IPS-11a (cell line): ENCODE data around the gene RPN2.

Experiments
- H3K4me3 ChIP-seq: one replicate; pipeline ENCODE4 v1.5.1; 2013; ENCODE audit warnings: low read depth, low read length, control low read depth

RPN2 gene

GRCh38 chr20:37262505-37262904, 83.4 kb downstream of the RPN2 start:
- H3K4me3 ChIP-seq = no peak overlapping the region

- H3K4me3 ChIP-seq = no peak overlapping the region
Measured at GRCh38 chr20:37263686-37264085, 84.6 kb downstream of the RPN2 start.

DNA sequence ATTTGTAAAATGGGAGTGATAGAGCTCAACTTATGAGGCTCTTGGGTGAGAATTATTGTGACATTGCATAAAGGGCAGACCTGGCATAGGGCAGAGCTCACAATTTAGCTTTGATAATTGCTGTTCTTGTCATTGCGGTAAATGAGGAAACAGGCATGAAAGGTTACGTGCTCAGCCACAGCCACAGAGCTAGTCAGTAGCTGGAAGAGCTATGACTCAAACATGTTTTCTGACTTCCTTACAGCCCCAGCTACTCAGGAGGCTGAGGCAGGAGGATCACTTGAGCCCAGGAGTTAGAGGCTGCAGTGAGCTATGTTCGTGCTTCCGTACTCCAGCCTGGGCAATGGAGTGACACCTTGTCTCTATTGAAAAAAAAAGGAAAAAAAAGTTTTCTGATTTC, 86.0 kb downstream of the RPN2 start:
- H3K4me3 ChIP-seq = no peak overlapping the region

GRCh38 chr20:37266940-37267666, 88.0 kb downstream of the RPN2 start:
- H3K4me3 ChIP-seq = no peak overlapping the region

- H3K4me3 ChIP-seq = no peak overlapping the region
Measured at GRCh38 chr20:37267667-37268313, 88.7 kb downstream of the RPN2 start.

- no peak overlapping the region for H3K4me3 ChIP-seq
Measured at GRCh38 chr20:37270576-37271420, 91.7 kb downstream of the RPN2 start.

DNA sequence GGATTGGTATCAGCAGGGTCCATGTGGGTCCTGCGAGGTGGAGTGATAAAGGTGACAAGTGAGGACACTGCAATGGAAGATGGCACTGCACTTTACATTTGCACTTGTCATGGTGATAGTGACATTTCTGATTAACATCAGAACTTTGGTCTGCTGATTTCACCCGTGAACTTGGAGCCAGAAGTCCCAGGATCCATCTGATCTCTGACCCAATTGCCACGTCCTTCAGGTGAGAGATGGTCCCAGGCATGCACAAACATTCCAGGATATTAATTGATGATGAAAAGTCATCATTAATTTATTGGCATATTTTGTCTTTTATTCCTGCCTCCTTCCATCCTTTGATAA, 92.3 kb downstream of the RPN2 start:
- no peak overlapping the region for H3K4me3 ChIP-seq

GRCh38 chr20:37273988-37274387, 94.9 kb downstream of the RPN2 start:
- H3K4me3 ChIP-seq = no peak overlapping the region

DNA sequence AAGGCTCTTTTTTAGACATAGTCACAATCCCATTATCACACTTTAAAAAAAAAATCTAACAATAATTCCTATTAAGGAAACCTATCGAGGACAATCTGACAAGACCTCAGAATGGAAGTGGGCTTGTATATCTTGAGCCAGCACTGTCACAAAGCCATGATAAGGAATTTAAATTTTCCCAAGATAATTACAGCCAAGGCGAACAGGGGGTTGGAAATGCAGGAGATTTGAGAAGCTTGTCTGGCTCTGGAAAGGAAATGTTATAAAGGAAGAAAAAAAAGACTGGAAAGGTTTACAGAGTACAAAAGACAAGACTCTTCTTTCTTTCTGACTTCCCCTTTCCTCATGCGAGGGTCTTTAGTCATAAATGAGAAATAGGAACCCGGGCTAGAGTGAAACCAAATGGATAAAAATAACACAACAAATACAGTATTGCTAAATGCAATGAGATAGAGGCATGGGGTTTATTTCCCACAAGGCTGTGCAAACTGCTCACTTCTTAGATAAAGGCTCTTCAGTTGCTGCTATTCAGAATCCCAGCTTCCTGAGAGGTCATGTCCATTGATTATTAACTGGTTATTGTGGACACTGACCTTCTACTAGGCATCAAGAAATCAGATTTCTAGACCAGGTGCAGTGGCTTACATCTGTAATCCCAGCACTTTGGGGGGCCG, 95.9 kb downstream of the RPN2 start:
- no peak overlapping the region for H3K4me3 ChIP-seq

DNA sequence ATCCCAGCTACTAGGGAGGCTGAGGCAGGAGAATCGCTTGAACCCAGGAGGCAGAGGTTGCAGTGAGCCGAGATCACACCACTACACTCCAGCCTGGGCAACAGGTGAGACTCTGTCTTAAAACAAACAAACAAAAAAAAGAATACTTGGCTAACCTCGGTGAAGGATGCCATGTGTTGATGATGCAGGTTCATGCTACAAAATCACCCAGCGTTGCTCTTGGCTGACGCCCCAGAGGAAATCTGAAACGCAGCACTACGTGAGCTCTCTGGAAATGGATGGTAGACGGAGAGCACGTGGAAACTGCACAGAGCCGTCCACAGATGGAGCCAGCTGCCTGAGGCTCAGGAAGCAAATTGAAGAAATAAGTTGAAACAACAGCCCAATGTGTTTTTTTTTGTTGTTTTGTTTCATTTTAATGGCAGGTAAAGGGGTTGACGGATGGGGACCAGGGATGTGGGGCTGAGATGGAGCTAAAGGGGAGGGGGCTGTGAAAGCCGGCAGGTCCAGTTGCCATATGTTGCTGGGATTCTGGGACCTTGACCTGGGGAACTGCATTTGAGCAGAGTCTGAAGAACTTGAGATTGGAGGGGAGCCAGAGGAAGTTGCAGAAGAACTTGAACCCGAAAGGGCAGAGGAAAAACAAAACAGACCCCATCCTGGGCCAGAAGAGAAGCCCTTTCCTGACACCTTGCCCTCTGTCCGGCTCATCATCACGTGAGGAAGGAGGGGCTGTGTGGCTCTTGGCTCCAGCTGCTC, 97.5 kb downstream of the RPN2 start:
- no peak overlapping the region for H3K4me3 ChIP-seq

GRCh38 chr20:37277253-37277593, 98.1 kb downstream of the RPN2 start:
- H3K4me3 ChIP-seq = no peak overlapping the region

DNA sequence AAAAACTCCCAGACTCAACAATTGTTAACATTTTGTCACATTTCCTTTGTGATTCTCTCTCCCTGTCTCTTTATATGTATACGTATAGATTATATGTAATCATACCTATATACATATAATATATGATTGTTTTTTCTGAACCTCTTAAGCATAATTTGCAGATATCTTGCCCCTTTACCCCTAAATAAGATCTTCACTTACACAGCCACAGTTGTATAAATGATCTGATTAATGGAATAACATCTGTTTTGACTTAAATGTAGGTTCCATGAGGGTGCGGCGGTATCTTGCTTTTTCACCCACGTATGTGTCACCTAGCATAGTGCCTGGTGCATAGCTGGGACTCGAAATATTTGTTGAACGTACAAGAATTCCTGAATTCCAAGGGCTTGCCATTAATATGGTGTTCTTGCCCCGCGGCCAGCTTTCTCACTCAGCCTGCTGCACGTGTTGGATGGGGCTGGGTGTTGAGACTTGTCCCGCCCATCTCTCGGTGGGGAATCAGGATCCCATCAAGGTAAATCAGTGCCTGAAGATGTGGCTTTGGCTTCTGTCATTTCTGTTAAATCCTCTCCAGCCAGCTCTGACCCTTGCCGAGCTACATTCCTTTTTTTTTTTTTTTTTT, 99.9 kb downstream of the RPN2 start:
- H3K4me3 ChIP-seq = no peak overlapping the region

DNA sequence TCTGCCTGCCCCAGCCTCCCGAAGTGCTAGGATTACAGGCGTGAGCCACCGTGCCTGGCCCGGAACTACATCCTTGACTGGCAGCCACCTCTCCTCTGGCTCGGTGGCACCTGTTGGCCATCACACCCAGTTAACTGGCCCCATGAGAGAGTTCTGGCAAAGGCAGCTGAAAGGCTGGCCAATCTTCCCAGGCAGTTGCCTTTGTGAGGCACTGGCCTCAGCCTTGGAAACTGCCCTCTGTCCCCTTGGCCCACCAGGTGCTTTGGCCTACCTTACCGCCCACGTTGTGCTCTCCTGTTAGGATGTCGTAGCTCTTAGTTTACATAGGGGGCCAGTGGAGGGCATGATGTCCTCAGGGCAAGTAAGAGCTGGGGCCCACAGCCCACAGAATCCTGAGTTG, 100.7 kb downstream of the RPN2 start:
- no peak overlapping the region for H3K4me3 ChIP-seq

GRCh38 chr20:37280403-37280802, 101.3 kb downstream of the RPN2 start:
- no peak overlapping the region for H3K4me3 ChIP-seq

DNA sequence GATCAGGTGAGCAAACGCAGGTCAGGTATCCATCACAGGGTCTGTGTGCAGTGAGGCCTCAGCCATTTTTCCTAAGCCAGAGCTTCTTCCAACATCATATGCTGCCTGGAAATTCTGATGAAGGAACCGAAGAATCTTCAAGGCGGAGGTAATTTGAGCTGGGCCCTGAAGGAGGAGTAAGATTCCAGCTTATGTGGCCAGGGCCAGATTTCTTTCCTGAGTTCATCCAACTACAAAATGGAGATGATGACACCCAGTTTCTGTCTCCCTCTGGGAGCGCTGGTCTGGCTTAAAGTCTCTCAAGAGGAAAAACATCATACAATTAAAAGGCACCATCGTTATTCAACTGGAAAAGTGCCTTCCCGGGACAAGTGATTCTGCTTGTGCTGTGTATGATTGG, 103.4 kb downstream of the RPN2 start:
- H3K4me3 ChIP-seq = no peak overlapping the region

DNA sequence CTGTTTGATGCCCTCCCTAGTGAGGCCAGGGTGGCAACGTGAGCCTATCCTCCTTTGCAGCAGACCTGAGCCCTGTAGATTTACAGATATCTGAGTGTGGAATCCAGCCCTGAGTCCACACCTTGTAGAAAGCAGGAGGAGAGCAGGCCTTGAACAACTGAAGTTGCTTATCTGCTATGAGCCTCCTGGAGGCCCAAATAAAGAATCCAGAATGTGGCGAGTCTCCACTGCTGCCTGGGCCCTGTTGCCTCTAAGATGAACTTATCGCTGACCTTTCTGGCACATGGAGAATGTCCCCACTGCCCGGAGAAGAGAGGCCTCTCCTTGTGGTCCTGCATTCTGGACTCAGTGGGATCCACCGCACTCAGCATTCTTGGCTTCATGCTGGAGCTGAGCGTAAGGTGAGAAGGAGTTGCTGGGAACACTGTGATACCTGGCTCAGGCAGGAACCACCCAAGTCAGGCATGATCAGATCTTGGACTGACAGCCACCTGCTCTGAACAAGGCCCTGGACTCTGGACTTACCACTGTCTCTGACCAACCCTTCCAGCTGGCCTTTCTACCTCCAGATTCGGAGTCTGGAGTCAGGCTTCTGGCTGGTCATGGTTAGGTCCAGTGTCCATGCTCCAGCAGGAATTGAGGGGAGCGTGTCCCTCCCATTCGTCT, 104.5 kb downstream of the RPN2 start:
- H3K4me3 ChIP-seq = no peak overlapping the region

- no peak overlapping the region for H3K4me3 ChIP-seq
Measured at GRCh38 chr20:37284691-37285161, 105.6 kb downstream of the RPN2 start.

- no peak overlapping the region for H3K4me3 ChIP-seq
Measured at GRCh38 chr20:37285664-37286374, 106.7 kb downstream of the RPN2 start.

DNA sequence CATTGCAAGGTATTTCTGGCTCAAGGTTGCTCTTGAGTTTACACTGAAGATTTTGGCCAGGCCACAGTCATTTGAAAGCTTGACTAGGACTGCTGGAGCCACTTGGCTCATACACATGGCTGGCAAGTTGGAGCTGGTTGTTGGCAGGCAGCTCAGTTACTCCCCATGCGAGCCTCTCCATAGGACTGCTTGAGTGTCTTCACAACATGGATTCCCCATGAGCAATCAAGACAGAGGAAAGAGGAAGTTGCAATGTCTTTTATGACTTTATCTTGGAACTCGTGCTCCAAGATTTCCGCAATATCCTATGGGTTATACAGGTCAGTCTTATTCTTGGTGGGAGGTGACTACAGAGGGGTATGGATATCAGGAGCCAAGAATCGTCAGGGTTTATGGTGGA, 109.0 kb downstream of the RPN2 start:
- H3K4me3 ChIP-seq = no peak overlapping the region
